ENCODE measurements around the gene CPNE5. TPM values are rescaled to one million over a fixed set of nuclear protein-coding genes. Genes with fewer than 3 reads are reported as not detected.

Gene CPNE5
- total and polyA plus RNA-seq, 3 donors from 2014 or later, result 44.2 to 137 (median 97.8) TPM

- TF ChIP-seq CTCF (IDR thresholded peaks at IDR 0.05) (no peak), POLR2A (IDR thresholded peaks at IDR 0.05) (no peak)
- peak overlapping the region in 1 of 2 donors; percentile 36 for H3K27ac ChIP-seq
- 45 to 67% methylated on average over 4 of the region's 4 CpGs for WGBS, 2 donors
- H3K36me3 ChIP-seq (ENCODE audit: low read depth, missing control alignments), result no peaks in the 10 kb centered on the region
- intact Hi-C loops (cut with DNase I; ENCODE audit: low total_unique reads), result no loop called here
- peaks cover 27% of the 10 kb centered on the region for H3K4me1 ChIP-seq
- H3K27me3 ChIP-seq, result no peaks in the 10 kb centered on the region
- H3K9me3 ChIP-seq, result no peaks in the 10 kb centered on the region
- H3K4me3 ChIP-seq, result no peak overlapping the region
- no peak for DNase-seq
Measured at GRCh38 chr6:36788768-36789167, 50.5 kb downstream of the CPNE5 start.

GRCh38 chr6:36788186-36788585, 51.1 kb downstream of the CPNE5 start:
- WGBS, 2 donors, result 84 to 87% methylated on average over 7 to 8 of the region's 8 CpGs
- Histone ChIP-seq H3K4me1 (peaks cover 22% of the 10 kb centered on the region), H3K4me3 (no peak overlapping the region), H3K36me3 (ENCODE audit: low read depth, missing control alignments) (no peaks in the 10 kb centered on the region), H3K27ac (peak overlapping the region in 1 of 2 donors; percentile 36), H3K27me3 (no peaks in the 10 kb centered on the region), H3K9me3 (no peaks in the 10 kb centered on the region)
- DNase-seq, result no peak
- intact Hi-C loops (cut with DNase I; ENCODE audit: low total_unique reads), result no loop called here
- TF ChIP-seq POLR2A (IDR thresholded peaks at IDR 0.05) (no peak), CTCF (IDR thresholded peaks at IDR 0.05) (no peak)

- no peaks in the 10 kb centered on the region for H3K27me3 ChIP-seq
- H3K4me3 ChIP-seq, result no peak overlapping the region
- H3K36me3 ChIP-seq (ENCODE audit: low read depth, missing control alignments), result no peaks in the 10 kb centered on the region
- 90% methylated on average over 4 of the region's 4 CpGs for WGBS, 2 donors
- DNase-seq, result no peak
- intact Hi-C loops (cut with DNase I; ENCODE audit: low total_unique reads), result no loop called here
- TF ChIP-seq POLR2A (IDR thresholded peaks at IDR 0.05), result no peak
- no peak for TF ChIP-seq CTCF (IDR thresholded peaks at IDR 0.05)
- no peaks in the 10 kb centered on the region for H3K9me3 ChIP-seq
- H3K27ac ChIP-seq, result no peak overlapping the region
- peaks cover 21% of the 10 kb centered on the region for H3K4me1 ChIP-seq
Measured at GRCh38 chr6:36787210-36787609, 52.0 kb downstream of the CPNE5 start.

GRCh38 chr6:36786055-36786675, 53.1 kb downstream of the CPNE5 start:
- Histone ChIP-seq H3K27ac (peak overlapping the region in 1 of 2 donors; percentile 35), H3K36me3 (ENCODE audit: low read depth, missing control alignments) (no peaks in the 10 kb centered on the region), H3K27me3 (no peaks in the 10 kb centered on the region), H3K4me3 (no peak overlapping the region), H3K9me3 (no peaks in the 10 kb centered on the region), H3K4me1 (peaks cover 25% of the 10 kb centered on the region)
- DNase-seq, result no peak
- no peak for TF ChIP-seq CTCF (IDR thresholded peaks at IDR 0.05)
- 69 to 77% methylated on average over 6 of the region's 6 CpGs for WGBS, 2 donors
- intact Hi-C loops (cut with DNase I; ENCODE audit: low total_unique reads), result no loop called here

- WGBS, 2 donors, result 57 to 71% methylated on average over 3 of the region's 3 CpGs
- peaks cover 21% of the 10 kb centered on the region for H3K4me1 ChIP-seq
- no peak overlapping the region for H3K4me3 ChIP-seq
- DNase-seq, result no peak
- no peak for TF ChIP-seq POLR2A (IDR thresholded peaks at IDR 0.05)
- intact Hi-C loops (cut with DNase I; ENCODE audit: low total_unique reads), result no loop called here
- peak overlapping the region in 1 of 2 donors; percentile 60 for H3K27ac ChIP-seq
- H3K9me3 ChIP-seq, result no peaks in the 10 kb centered on the region
- H3K36me3 ChIP-seq (ENCODE audit: low read depth, missing control alignments), result no peaks in the 10 kb centered on the region
- H3K27me3 ChIP-seq, result no peaks in the 10 kb centered on the region
Measured at GRCh38 chr6:36784376-36784636, 54.9 kb downstream of the CPNE5 start.
